OCI-LY1 (cell line): ENCODE measurements around the gene PRUNE1.

Experiments
- EZH2 ChIP-seq: fragments of 200-600 bp; sonication (generic), shearing (Covaris generic); IDR thresholded peaks from 2 replicates; pipeline ENCODE4 v1.8.0; 2017; ENCODE audit warnings: borderline replicate concordance, mixed run types, mild to moderate bottlenecking, antibody characterized with exemption, low read length, moderate library complexity, mixed read lengths
- TF ChIP-seq, protein P1 (sequence below): fragments of 200-600 bp; sonication (generic), shearing (Covaris generic); IDR thresholded peaks from 2 replicates; pipeline ENCODE4 v1.5.1; 2017; ENCODE audit warnings: mild to moderate bottlenecking, antibody characterized with exemption, low read length, moderate library complexity, mixed read lengths

DNA sequence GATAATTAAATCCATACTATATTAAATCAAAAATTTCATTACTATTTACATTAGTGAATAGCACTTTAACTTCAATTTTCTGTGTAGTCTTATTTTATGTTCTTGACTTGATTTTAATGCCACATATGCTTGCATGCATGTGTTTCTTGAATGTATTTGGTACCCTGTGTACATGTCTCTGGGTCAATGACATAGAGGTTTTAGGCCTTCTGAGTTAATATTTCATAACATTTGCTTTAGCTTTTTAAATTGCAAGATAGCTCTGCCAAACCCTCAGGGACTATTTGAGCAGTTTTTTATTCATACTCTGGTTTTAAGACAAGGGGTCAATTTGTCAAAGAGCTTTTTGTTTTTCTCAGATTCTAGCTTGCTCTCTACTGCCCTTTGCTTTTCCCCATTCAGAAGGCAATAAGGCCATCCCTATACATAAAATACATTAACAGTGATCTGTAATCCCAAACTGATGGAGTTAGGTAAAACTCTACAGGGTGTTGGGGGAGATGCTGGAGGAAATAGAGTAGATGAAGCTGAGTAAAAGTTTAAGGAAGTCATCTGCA lies 56.9 kb downstream of the PRUNE1 start:
- TF ChIP-seq, protein P1, sequence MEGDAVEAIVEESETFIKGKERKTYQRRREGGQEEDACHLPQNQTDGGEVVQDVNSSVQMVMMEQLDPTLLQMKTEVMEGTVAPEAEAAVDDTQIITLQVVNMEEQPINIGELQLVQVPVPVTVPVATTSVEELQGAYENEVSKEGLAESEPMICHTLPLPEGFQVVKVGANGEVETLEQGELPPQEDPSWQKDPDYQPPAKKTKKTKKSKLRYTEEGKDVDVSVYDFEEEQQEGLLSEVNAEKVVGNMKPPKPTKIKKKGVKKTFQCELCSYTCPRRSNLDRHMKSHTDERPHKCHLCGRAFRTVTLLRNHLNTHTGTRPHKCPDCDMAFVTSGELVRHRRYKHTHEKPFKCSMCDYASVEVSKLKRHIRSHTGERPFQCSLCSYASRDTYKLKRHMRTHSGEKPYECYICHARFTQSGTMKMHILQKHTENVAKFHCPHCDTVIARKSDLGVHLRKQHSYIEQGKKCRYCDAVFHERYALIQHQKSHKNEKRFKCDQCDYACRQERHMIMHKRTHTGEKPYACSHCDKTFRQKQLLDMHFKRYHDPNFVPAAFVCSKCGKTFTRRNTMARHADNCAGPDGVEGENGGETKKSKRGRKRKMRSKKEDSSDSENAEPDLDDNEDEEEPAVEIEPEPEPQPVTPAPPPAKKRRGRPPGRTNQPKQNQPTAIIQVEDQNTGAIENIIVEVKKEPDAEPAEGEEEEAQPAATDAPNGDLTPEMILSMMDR, result no peak
- TF ChIP-seq EZH2, result no peak
